Spleen (tissue), 11 donors: Measurements from ENCODE around the gene SPOPL. TPM values are rescaled to one million over a fixed set of nuclear protein-coding genes. Genes with fewer than 3 reads are reported as not detected.

Experiments used
- DNase-seq: peaks from one replicate; pipeline ENCODE4 v3.0.0-alpha.2; 2020
- H3K27ac ChIP-seq, 8 donors: fragments of 200-600 bp; sonication (generic) in 7 of 8; 1 replicate in 4 of 8; 2 replicates in 4 of 8; pipeline versions ENCODE4 v1.5.0 to v1.8.0; 2016 to 2021; ENCODE audit warnings: inconsistent platforms in 4 of 8, mild to moderate bottlenecking in 4 of 8, moderate library complexity in 1 of 8
- H3K27me3 ChIP-seq, 7 donors: fragments of 200-600 bp; sonication (generic) in 6 of 7; replicated peaks in 1 of 7; 1 replicate in 4 of 7; 2 replicates in 3 of 7; pipeline versions ENCODE4 v1.5.0 to v1.8.0; 2016 to 2021; ENCODE audit warnings: inconsistent platforms in 3 of 7, mild to moderate bottlenecking in 1 of 7
- H3K36me3 ChIP-seq, 6 donors: fragments of 200-600 bp; sonication (generic) in 5 of 6; 1 replicate in 4 of 6; 2 replicates in 2 of 6; pipeline versions ENCODE4 v1.5.0 to v1.8.0; 2016 to 2021; ENCODE audit warnings: inconsistent platforms in 2 of 6
- H3K4me1 ChIP-seq, 6 donors: fragments of 200-600 bp; sonication (generic) in 5 of 6; 1 replicate in 3 of 6; 2 replicates in 3 of 6; pipeline versions ENCODE4 v1.5.0 to v1.8.0; 2016 to 2021; ENCODE audit warnings: inconsistent platforms in 3 of 6
- H3K4me3 ChIP-seq, 8 donors: fragments of 200-600 bp; sonication (generic) in 7 of 8; 1 replicate in 4 of 8; 2 replicates in 4 of 8; pipeline versions ENCODE4 v1.5.0 to v1.8.0; 2016 to 2021; ENCODE audit warnings: inconsistent platforms in 4 of 8, mild to moderate bottlenecking in 4 of 8, moderate library complexity in 2 of 8
- H3K9me3 ChIP-seq, 8 donors: fragments of 200-600 bp; sonication (generic) in 7 of 8; 1 replicate in 4 of 8; 2 replicates in 4 of 8; pipeline versions ENCODE4 v1.5.0 to v1.8.0; 2016 to 2021; ENCODE audit warnings: inconsistent platforms in 4 of 8
- CTCF ChIP-seq, 11 experiments: fragments of 200-600 bp in 7 of 11; fragments of 450-650 bp in 4 of 11; sonication (generic) in 4 of 11; IDR thresholded peaks in 8 of 11; conservative IDR thresholded peaks in 3 of 11; 1 replicate in 7 of 11; 2 replicates in 4 of 11; pipeline versions ENCODE4 v1.4.0 to v1.8.0; 2016 to 2021; ENCODE audit warnings: antibody characterized with exemption in 11 of 11, inconsistent platforms in 4 of 11, mild to moderate bottlenecking in 1 of 11
- POLR2A ChIP-seq, 3 donors: fragments of 450-650 bp; IDR thresholded peaks; one replicate each; pipeline ENCODE4 v1.5.1; 2017; ENCODE audit warnings: antibody characterized with exemption in 3 of 3, mild to moderate bottlenecking in 1 of 3
- POLR2AphosphoS5 ChIP-seq, 3 donors: sonication (generic); formaldehyde crosslinking; IDR thresholded peaks; one replicate each; pipeline ENCODE4 v1.5.1; 2017; ENCODE audit warnings: antibody characterized with exemption in 3 of 3
- WGBS, 5 donors: extraction: QIAGEN DNeasy Blood & Tissue Kit in 3 of 5; methylation state at CpG; one replicate each; pipeline versions ENCODE4 v1.1.5 to v1.1.7; 2013 to 2018; 5-methylcytosine and 5-hydroxymethylcytosine counted together
- intact Hi-C: fragments of 100-400 bp; cut with DNase I; formaldehyde crosslinking; loops from one replicate; pipeline ENCODE4 v1.15.0; 2023; ENCODE audit warnings: low total_unique reads
- polyA plus RNA-seq, 3 donors: library from polyadenylated mRNA; stranded (reverse); fragments of 200-250 nt; gene quantifications; one replicate each; pipeline ENCODE4 v1.2.1, GENCODE V29; 2013
- total RNA-seq, 7 donors: library from RNA; depleted of rRNA in 3 of 7; stranded (reverse); fragments of >200 nt in 3 of 7; fragmentation: NEBNext Ultra II Directional in 4 of 7; extraction: Animal tissue kit (Norgen Biotek cat#: 25700) in 4 of 7; gene quantifications; one replicate each; pipeline versions ENCODE4 v1.1.0 to v1.2.1, GENCODE V29; 2016 to 2021
- donor health status: healthy with polysubstance abuse.
- donor health status: DM: no; HTN: no; CAD: no; lungs with moderate emphysema.
- donor health status: DM: no; HTN: no; CAD: no.
- donor health status: Bipolar disorder and iron deficiency.
- donor health status: healthy.
- donor health status: DM: no; HTN: no; CAD: no.
- donor health status: DM: yes; HTN: yes; CAD: no.

The SPOPL gene
- total and polyA plus RNA-seq, 10 donors: 4.8 to 48.8 (median 36.8) TPM

- no peak overlapping the region for H3K27ac ChIP-seq
- intact Hi-C loops: no loop called here
- WGBS, 5 donors: 88 to 97% (median 91%) methylated on average over 5 of the region's 5 CpGs
- no peak for DNase-seq
- peaks cover 0 to 19% (median 11%) of the 10 kb centered on the region in 6 donors for H3K4me1 ChIP-seq
- no peaks in the 10 kb centered on the region for H3K36me3 ChIP-seq
- H3K9me3 ChIP-seq: no peaks in the 10 kb centered on the region
- no peak overlapping the region for H3K4me3 ChIP-seq
- TF ChIP-seq CTCF (IDR thresholded peaks at IDR 0.05 in 8 of 11, conservative IDR thresholded peaks at IDR 0.05 in 3 of 11) (no peak), POLR2AphosphoS5 (IDR thresholded peaks at IDR 0.05) (no peak), POLR2A (IDR thresholded peaks at IDR 0.05) (no peak)
- H3K27me3 ChIP-seq: no peaks in the 10 kb centered on the region
Observed at GRCh38 chr2:138470941-138471340, 30.6 kb upstream of the SPOPL start.

- peak overlapping the region in 1 of 8 donors; percentile 24 for H3K27ac ChIP-seq
- no peak for TF ChIP-seq CTCF (IDR thresholded peaks at IDR 0.05 in 8 of 11, conservative IDR thresholded peaks at IDR 0.05 in 3 of 11)
- TF ChIP-seq POLR2AphosphoS5 (IDR thresholded peaks at IDR 0.05): no peak
- no peak for TF ChIP-seq POLR2A (IDR thresholded peaks at IDR 0.05)
- peaks cover 0 to 22% (median 11%) of the 10 kb centered on the region in 6 donors for H3K4me1 ChIP-seq
- no peak for DNase-seq
- H3K36me3 ChIP-seq: no peaks in the 10 kb centered on the region
- H3K9me3 ChIP-seq: no peaks in the 10 kb centered on the region
- no peaks in the 10 kb centered on the region for H3K27me3 ChIP-seq
- intact Hi-C loops: no loop called here
- no peak overlapping the region for H3K4me3 ChIP-seq
- 35 to 52% (median 38%) methylated on average over 4 of the region's 4 CpGs for WGBS, 5 donors
Observed at GRCh38 chr2:138474100-138474825, 27.3 kb upstream of the SPOPL start.

GRCh38 chr2:138475277-138475776 is 26.2 kb upstream of the SPOPL start:
- H3K9me3 ChIP-seq: no peaks in the 10 kb centered on the region
- intact Hi-C loops: no loop called here
- no peaks in the 10 kb centered on the region for H3K36me3 ChIP-seq
- no peak for DNase-seq
- H3K4me3 ChIP-seq: no peak overlapping the region
- H3K27me3 ChIP-seq: no peaks in the 10 kb centered on the region
- peaks cover 0 to 22% (median 11%) of the 10 kb centered on the region in 6 donors for H3K4me1 ChIP-seq
- peak overlapping the region in 2 of 8 donors; percentile 1 to 24 for H3K27ac ChIP-seq
- no peak for TF ChIP-seq POLR2AphosphoS5 (IDR thresholded peaks at IDR 0.05)
- no peak for TF ChIP-seq POLR2A (IDR thresholded peaks at IDR 0.05)
- no peak for TF ChIP-seq CTCF (IDR thresholded peaks at IDR 0.05 in 8 of 11, conservative IDR thresholded peaks at IDR 0.05 in 3 of 11)
- 18 to 34% (median 27%) methylated on average over 4 of the region's 4 CpGs for WGBS, 5 donors

- intact Hi-C loops: no loop called here
- no peak for TF ChIP-seq POLR2A (IDR thresholded peaks at IDR 0.05)
- TF ChIP-seq POLR2AphosphoS5 (IDR thresholded peaks at IDR 0.05): no peak
- TF ChIP-seq CTCF (IDR thresholded peaks at IDR 0.05 in 8 of 11, conservative IDR thresholded peaks at IDR 0.05 in 3 of 11): no peak
- Histone ChIP-seq H3K9me3 (no peaks in the 10 kb centered on the region), H3K27me3 (no peaks in the 10 kb centered on the region), H3K27ac (no peak overlapping the region), H3K36me3 (no peaks in the 10 kb centered on the region), H3K4me3 (no peak overlapping the region), H3K4me1 (peaks cover 0 to 22% (median 11%) of the 10 kb centered on the region in 6 donors)
- DNase-seq: no peak
Observed at GRCh38 chr2:138476186-138476585, 25.4 kb upstream of the SPOPL start.
